Measurements from ENCODE around the gene ADD1.

- TF ChIP-seq ZFP91 (CRISPR knock-in tag; IDR thresholded peaks at IDR 0.05; ENCODE audit: borderline replicate concordance) = no peak
- TF ChIP-seq GTF3A (CRISPR knock-in tag; conservative IDR thresholded peaks at IDR 0.05) = no peak
- no peak for TF ChIP-seq SMARCC2 (IDR thresholded peaks at IDR 0.05)
- TF ChIP-seq ATF2 (CRISPR knock-in tag; IDR thresholded peaks at IDR 0.05) = no peak
- no peak for TF ChIP-seq CREB1 (IDR thresholded peaks at IDR 0.05)
- TF ChIP-seq CREB1 (CRISPR knock-in tag; IDR thresholded peaks at IDR 0.05) = no peak
- TF ChIP-seq KLF11 (CRISPR knock-in tag; IDR thresholded peaks at IDR 0.05) = no peak
- TF ChIP-seq ZNF580 (CRISPR knock-in tag; IDR thresholded peaks at IDR 0.05; ENCODE audit: borderline replicate concordance, low read depth) = no peak
- no peak for TF ChIP-seq RAD21 (CRISPR knock-in tag; IDR thresholded peaks at IDR 0.05)
- TF ChIP-seq HMGXB4 (CRISPR knock-in tag; IDR thresholded peaks at IDR 0.05; ENCODE audit: borderline replicate concordance in 1 of 2, low read depth in 1 of 2) = no peak
- no peak for TF ChIP-seq ZBTB7B (CRISPR knock-in tag; IDR thresholded peaks at IDR 0.05)
Observed at GRCh38 chr4:2806390-2807355, 37.0 kb upstream of the ADD1 start.
